Measurements from ENCODE around the gene NEB.

NEB gene

GRCh38 chr2:151627353-151627752, 106.9 kb downstream of the NEB start:
- no peak for TF ChIP-seq CTCF (IDR thresholded peaks at IDR 0.05)

GRCh38 chr2:151624271-151624670, 110.0 kb downstream of the NEB start:
- no peak for TF ChIP-seq CTCF (IDR thresholded peaks at IDR 0.05)

GRCh38 chr2:151623631-151624030, 110.6 kb downstream of the NEB start:
- no peak for TF ChIP-seq CTCF (IDR thresholded peaks at IDR 0.05)

GRCh38 chr2:151620761-151621160, 113.5 kb downstream of the NEB start:
- no peak for TF ChIP-seq CTCF (IDR thresholded peaks at IDR 0.05)

GRCh38 chr2:151619337-151619989, 114.8 kb downstream of the NEB start:
- TF ChIP-seq CTCF (IDR thresholded peaks at IDR 0.05), result no peak

- no peak for TF ChIP-seq CTCF (IDR thresholded peaks at IDR 0.05)
Measured at GRCh38 chr2:151616760-151617339, 117.4 kb downstream of the NEB start.

GRCh38 chr2:151614606-151615306, 119.5 kb downstream of the NEB start:
- TF ChIP-seq CTCF (IDR thresholded peaks at IDR 0.05), result no peak

Data from LNCAP (cell line).